Measurements from ENCODE around the gene PSMD4. TPM values are rescaled to one million over a fixed set of nuclear protein-coding genes. Genes with fewer than 3 reads are reported as not detected.

PSMD4 gene
- total and polyA plus RNA-seq, 2 donors (not counting 1 experiment from before 2014, with no cell fraction given) = 136 to 142 TPM

- Histone ChIP-seq H3K9me3 (ENCODE audit: control extremely low read depth in 1 of 3, control insufficient read depth in 2 of 3, insufficient read depth in 1 of 3, low read length in 2 of 3) (no peaks in the 10 kb centered on the region), H3K36me3 (replicated peaks in 1 of 2; ENCODE audit: control extremely low read depth in 1 of 2, control insufficient read depth in 1 of 2, extremely low read depth in 1 of 2, insufficient read depth in 2 of 2, low read length in 1 of 2) (peaks cover 0 to 96% of the 10 kb centered on the region in 2 experiments), H3K9ac (ENCODE audit: low read length) (no peak overlapping the region), H3K27ac (ENCODE audit: low read length in 2 of 2) (no peak overlapping the region), H3K79me2 (ENCODE audit: control insufficient read depth, insufficient read depth, low read length) (peaks cover 39% of the 10 kb centered on the region), H4K20me1 (ENCODE audit: control insufficient read depth, insufficient read depth, low read length, poor library complexity, severe bottlenecking) (peaks cover 63% of the 10 kb centered on the region), H3K4me1 (ENCODE audit: control insufficient read depth in 2 of 2, insufficient read depth in 2 of 2, low read length in 2 of 2) (peaks cover 0 to 4% of the 10 kb centered on the region in 2 donors), H3K4me2 (replicated peaks; ENCODE audit: low read depth, low read length, poor library complexity, severe bottlenecking) (no peak overlapping the region), H3K27me3 (replicated peaks in 1 of 4; ENCODE audit: control extremely low read depth in 1 of 4, control insufficient read depth in 3 of 4, insufficient read depth in 4 of 4, low read length in 3 of 4) (no peaks in the 10 kb centered on the region), H2AFZ (ENCODE audit: insufficient read depth, low read depth, low read length, poor library complexity, severe bottlenecking) (no peak overlapping the region), H3K4me3 (ENCODE audit: control extremely low read depth in 1 of 5, extremely low read depth in 1 of 5, insufficient read depth in 1 of 5, low read depth in 2 of 5, low read length in 4 of 5) (no peak overlapping the region)
- CTCF ChIA-PET = no interaction called here
- Mint-ChIP-seq H3K4me3 (no peak overlapping the region), H3K4me1 (peaks cover 22% of the 10 kb centered on the region), H3K27ac (peak overlapping the region; percentile 65), H3K27me3 (no peaks in the 10 kb centered on the region), H3K9me3 (ENCODE audit: insufficient read depth) (no peaks in the 10 kb centered on the region)
- no peak for ATAC-seq (ENCODE audit: low read depth)
- WGBS (ENCODE audit: insufficient coverage) = 91% methylated on average over 18 of the region's 19 CpGs
- no peak for DNase-seq
- intact Hi-C loops (cut with micrococcal nuclease) = no loop called here
- POLR2A ChIA-PET = no interaction called here
- no peak for TF ChIP-seq CTCF (IDR thresholded peaks at IDR 0.05)
- TF ChIP-seq EZH2 (IDR thresholded peaks at IDR 0.05; ENCODE audit: borderline replicate concordance, insufficient read depth, low read depth, low read length, poor library complexity, severe bottlenecking) = no peak
These were observed 36.3 kb downstream of the PSMD4 start for GRCh38 chr1:151290709-151291303.

- Histone ChIP-seq H3K79me2 (ENCODE audit: control insufficient read depth, insufficient read depth, low read length) (peaks cover 27% of the 10 kb centered on the region), H3K9me3 (ENCODE audit: control extremely low read depth in 1 of 3, control insufficient read depth in 2 of 3, insufficient read depth in 1 of 3, low read length in 2 of 3) (no peaks in the 10 kb centered on the region), H3K4me2 (replicated peaks; ENCODE audit: low read depth, low read length, poor library complexity, severe bottlenecking) (no peak overlapping the region), H2AFZ (ENCODE audit: insufficient read depth, low read depth, low read length, poor library complexity, severe bottlenecking) (no peak overlapping the region), H3K27ac (ENCODE audit: low read length in 2 of 2) (peak overlapping the region; percentile 24 to 66), H3K4me1 (ENCODE audit: control insufficient read depth in 2 of 2, insufficient read depth in 2 of 2, low read length in 2 of 2) (peaks cover 0 to 4% of the 10 kb centered on the region in 2 donors), H3K27me3 (replicated peaks in 1 of 4; ENCODE audit: control extremely low read depth in 1 of 4, control insufficient read depth in 3 of 4, insufficient read depth in 4 of 4, low read length in 3 of 4) (no peaks in the 10 kb centered on the region), H3K36me3 (replicated peaks in 1 of 2; ENCODE audit: control extremely low read depth in 1 of 2, control insufficient read depth in 1 of 2, extremely low read depth in 1 of 2, insufficient read depth in 2 of 2, low read length in 1 of 2) (peaks cover 0 to 94% of the 10 kb centered on the region in 2 experiments), H3K9ac (ENCODE audit: low read length) (no peak overlapping the region), H3K4me3 (ENCODE audit: control extremely low read depth in 1 of 5, extremely low read depth in 1 of 5, insufficient read depth in 1 of 5, low read depth in 2 of 5, low read length in 4 of 5) (no peak overlapping the region), H4K20me1 (ENCODE audit: control insufficient read depth, insufficient read depth, low read length, poor library complexity, severe bottlenecking) (peaks cover 49% of the 10 kb centered on the region)
- ChIA-PET POLR2A (interaction anchor here (0.8 to 1.5 kb wide), 3 partner anchors 9 to 305 kb away, joined by 3 read pairs; no protein-coding TSS in a partner anchor), CTCF (interaction anchor here (1.1 to 1.8 kb wide), 3 partner anchors 8 to 13 kb away, joined by 3 to 5 read pairs (median 3); no protein-coding TSS in a partner anchor)
- peaks cover 16% of the 10 kb centered on the region for H3K4me1 Mint-ChIP-seq
- ATAC-seq (ENCODE audit: low read depth) = peak; percentile 41
- no peaks in the 10 kb centered on the region for H3K27me3 Mint-ChIP-seq
- TF ChIP-seq CTCF (IDR thresholded peaks at IDR 0.05) = peak; percentile 23
- no peak for TF ChIP-seq EZH2 (IDR thresholded peaks at IDR 0.05; ENCODE audit: borderline replicate concordance, insufficient read depth, low read depth, low read length, poor library complexity, severe bottlenecking)
- no peaks in the 10 kb centered on the region for H3K9me3 Mint-ChIP-seq (ENCODE audit: insufficient read depth)
- H3K27ac Mint-ChIP-seq = peak overlapping the region; percentile 74
- H3K4me3 Mint-ChIP-seq = no peak overlapping the region
- 35% methylated on average over 4 of the region's 13 CpGs for WGBS (ENCODE audit: insufficient coverage)
- DNase-seq = peak; percentile 49
- intact Hi-C loops (cut with micrococcal nuclease) = no loop called here
These were observed 37.9 kb downstream of the PSMD4 start for GRCh38 chr1:151292207-151293030.

All from B cell (primary cell).